PC-9 (cell line): Measurements from ENCODE around the gene SMIM8. TPM values are rescaled to one million over a fixed set of nuclear protein-coding genes. Genes with fewer than 3 reads are reported as not detected.

Source experiments
- BruUV-seq: library from RNA; stranded (reverse); fragments of 400-500 nt; replicated peaks from 2 replicates; lab custom pipeline; 2021; lab: Mats Ljungman, UMichigan
- CTCF ChIA-PET: fragments of 300-600 bp; sonication (Branson Sonifier 250); formaldehyde crosslinking; loops from one replicate; lab custom pipeline; 2022; ENCODE audit warnings: antibody characterized with exemption; lab: Charles Lee
- POLR2A ChIA-PET: fragments of 300-600 bp; sonication (Branson Sonifier 250); formaldehyde crosslinking; loops from one replicate; lab custom pipeline; 2022; ENCODE audit warnings: antibody characterized with exemption; ENCODE audit not compliant: unreplicated experiment; lab: Charles Lee
- DNase-seq, 2 experiments: peaks; one replicate each; pipeline versions ENCODE4 v3.0.0 to v3.0.0-alpha.2; 2015 to 2022; ENCODE audit warnings: mixed read lengths in 1 of 2
- H2AFZ ChIP-seq: fragments of 200-600 bp; sonication (generic); 2 replicates; pipeline ENCODE4 v1.8.1; 2017; ENCODE audit warnings: antibody characterized with exemption
- H3F3A ChIP-seq: fragments of 200-600 bp; sonication (generic); 2 replicates; pipeline ENCODE4 v1.8.1; 2017; ENCODE audit warnings: antibody characterized with exemption, mild to moderate bottlenecking, low read depth; ENCODE audit not compliant: insufficient read depth
- H3K27ac ChIP-seq: fragments of 200-600 bp; sonication (generic); 2 replicates; pipeline ENCODE4 v1.6.1; 2016; ENCODE audit warnings: mixed run types
- H3K27me3 ChIP-seq: fragments of 200-600 bp; sonication (generic); 2 replicates; pipeline ENCODE4 v1.6.1; 2016; ENCODE audit warnings: low read depth, mixed run types; ENCODE audit not compliant: insufficient read depth
- H3K36me3 ChIP-seq: fragments of 200-600 bp; sonication (generic); 2 replicates; pipeline ENCODE4 v1.6.1; 2016; ENCODE audit warnings: low read depth, mixed run types
- H3K4me1 ChIP-seq: fragments of 200-600 bp; sonication (generic); replicated peaks from 2 replicates; pipeline ENCODE4 v1.6.1; 2016; ENCODE audit warnings: mixed run types; ENCODE audit not compliant: insufficient read depth
- H3K4me2 ChIP-seq: fragments of 200-600 bp; sonication (generic); 2 replicates; pipeline ENCODE4 v1.6.1; 2017; ENCODE audit warnings: mixed run types
- H3K4me3 ChIP-seq: fragments of 200-600 bp; sonication (generic); 2 replicates; pipeline ENCODE4 v1.6.1; 2016; ENCODE audit warnings: mixed run types
- H3K79me2 ChIP-seq: fragments of 200-600 bp; sonication (generic); 2 replicates; pipeline ENCODE4 v1.6.1; 2017; ENCODE audit warnings: low read depth, mixed run types
- H3K9me2 ChIP-seq: fragments of 200-600 bp; sonication (generic); 2 replicates; pipeline ENCODE4 v1.8.1; 2017; ENCODE audit warnings: mild to moderate bottlenecking; ENCODE audit not compliant: insufficient read depth
- H3K9me3 ChIP-seq: fragments of 200-600 bp; sonication (generic); 2 replicates; pipeline ENCODE4 v1.8.1; 2016; ENCODE audit warnings: low read depth; ENCODE audit not compliant: insufficient read depth
- H4K20me1 ChIP-seq: fragments of 200-600 bp; sonication (generic); 2 replicates; pipeline ENCODE4 v1.8.1; 2017; ENCODE audit not compliant: insufficient read depth
- CTCF ChIP-seq: fragments of 200-600 bp; sonication (generic); conservative IDR thresholded peaks from 2 replicates; pipeline ENCODE4 v1.6.1; 2017; ENCODE audit warnings: mixed run types, antibody characterized with exemption, mild to moderate bottlenecking, moderate library complexity
- EZH2 ChIP-seq: fragments of 200-600 bp; sonication (generic); IDR thresholded peaks from 2 replicates; pipeline ENCODE4 v1.8.0; 2017; ENCODE audit warnings: antibody characterized with exemption, low read depth
- intact Hi-C: fragments of 100-400 bp; cut with micrococcal nuclease; formaldehyde crosslinking; loops from one replicate; pipeline ENCODE4 v1.10.0; 2022; ENCODE audit not compliant: unreplicated experiment
- total RNA-seq: library from RNA; stranded (reverse); gene quantifications from 2 replicates; pipeline ENCODE4 v1.2.3, GENCODE V29; 2021

The SMIM8 gene
- total RNA-seq, 1 experiment from 2014 or later = 5.3 TPM

DNA sequence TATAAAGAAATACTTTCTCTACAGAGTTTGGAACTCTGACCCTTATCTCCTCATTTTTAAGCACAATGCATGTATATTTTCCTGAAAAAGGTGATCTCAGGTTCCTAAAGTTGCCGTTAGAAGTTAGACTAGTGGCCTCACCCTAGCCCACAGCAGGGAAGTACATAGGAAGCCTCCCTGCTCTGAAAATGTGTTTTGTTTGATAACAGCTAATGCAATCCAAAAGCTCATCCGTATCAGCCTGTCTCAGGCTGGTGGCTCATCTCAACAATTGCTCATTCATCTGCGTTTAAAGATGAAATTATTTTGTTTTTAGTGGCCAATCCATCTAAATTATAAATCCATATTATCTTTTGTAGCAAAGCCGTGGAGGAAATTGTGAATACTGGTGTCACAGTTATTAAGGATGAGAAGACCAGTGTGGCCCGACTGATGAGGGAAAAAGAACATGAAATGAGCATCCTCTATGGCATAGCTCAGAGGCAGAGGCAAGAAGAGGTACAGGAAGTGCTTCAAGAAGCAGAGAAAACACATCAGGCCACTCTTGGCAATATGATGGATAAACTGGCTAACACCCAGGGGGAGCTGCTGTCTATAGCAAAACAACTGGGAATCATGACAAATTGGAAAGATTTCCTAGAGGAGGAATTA is 42.3 kb downstream of the SMIM8 start:
- no peaks in the 10 kb centered on the region for H3K36me3 ChIP-seq
- POLR2A ChIA-PET = no interaction called here
- intact Hi-C loops = no loop called here
- H3K4me3 ChIP-seq = no peak overlapping the region
- no peaks in the 10 kb centered on the region for H3K79me2 ChIP-seq
- H3K4me2 ChIP-seq = no peak overlapping the region
- H3K9me3 ChIP-seq = no peaks in the 10 kb centered on the region
- CTCF ChIA-PET = no interaction called here
- H3K27ac ChIP-seq = no peak overlapping the region
- no peaks in the 10 kb centered on the region for H3K9me2 ChIP-seq
- BruUV-seq = no TSS peak
- DNase-seq = no peak
- no peaks in the 10 kb centered on the region for H4K20me1 ChIP-seq
- no peaks in the 10 kb centered on the region for H3K27me3 ChIP-seq
- TF ChIP-seq CTCF (no peak), EZH2 (no peak)
- no peaks in the 10 kb centered on the region for H3F3A ChIP-seq
- H3K4me1 ChIP-seq = no peaks in the 10 kb centered on the region
- no peak overlapping the region for H2AFZ ChIP-seq

DNA sequence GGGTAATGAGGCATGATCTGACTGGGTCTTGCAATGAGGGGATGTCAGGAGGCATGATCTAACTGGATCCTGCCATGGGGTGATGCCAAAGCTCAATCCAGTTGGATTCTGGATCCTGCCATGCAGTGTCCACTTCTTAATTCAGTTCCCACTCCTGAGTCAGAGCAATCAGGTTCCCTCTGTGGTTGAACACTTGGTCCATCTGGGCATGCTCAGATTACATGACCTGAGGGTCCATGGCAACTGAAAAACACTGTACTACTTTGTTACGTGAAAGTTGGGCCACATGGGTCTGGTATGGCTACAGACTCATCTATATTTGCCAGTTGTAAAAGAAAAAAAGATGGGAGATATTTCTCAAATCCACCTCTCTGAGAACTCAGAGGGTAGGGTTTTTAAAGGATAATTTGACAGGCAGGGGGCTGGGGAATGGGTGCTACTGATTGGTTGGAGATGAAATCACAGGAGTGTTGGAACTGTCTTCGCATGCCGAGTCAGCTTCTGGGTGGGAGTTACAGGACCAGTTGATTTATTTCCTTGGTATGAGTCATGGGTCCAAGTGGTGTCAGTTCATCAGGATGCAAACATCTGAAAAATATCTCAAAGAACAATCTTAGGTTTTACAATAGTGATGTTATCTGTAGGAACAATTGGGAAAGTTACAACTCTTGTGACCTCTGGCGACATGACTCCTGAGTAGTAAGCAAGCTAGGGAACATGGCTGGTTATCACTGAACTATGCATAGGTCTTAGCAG is 43.9 kb downstream of the SMIM8 start:
- no peaks in the 10 kb centered on the region for H3K27me3 ChIP-seq
- no peak for TF ChIP-seq EZH2
- no peak for TF ChIP-seq CTCF
- H3K9me3 ChIP-seq = no peaks in the 10 kb centered on the region
- ChIA-PET CTCF (no interaction called here), POLR2A (no interaction called here)
- no peak overlapping the region for H3K4me3 ChIP-seq
- H3F3A ChIP-seq = no peaks in the 10 kb centered on the region
- DNase-seq = no peak
- no peaks in the 10 kb centered on the region for H3K36me3 ChIP-seq
- H2AFZ ChIP-seq = no peak overlapping the region
- no peaks in the 10 kb centered on the region for H3K79me2 ChIP-seq
- intact Hi-C loops = no loop called here
- H3K4me2 ChIP-seq = no peak overlapping the region
- no peaks in the 10 kb centered on the region for H4K20me1 ChIP-seq
- no TSS peak for BruUV-seq
- H3K9me2 ChIP-seq = no peaks in the 10 kb centered on the region
- H3K4me1 ChIP-seq = no peaks in the 10 kb centered on the region
- H3K27ac ChIP-seq = no peak overlapping the region

DNA sequence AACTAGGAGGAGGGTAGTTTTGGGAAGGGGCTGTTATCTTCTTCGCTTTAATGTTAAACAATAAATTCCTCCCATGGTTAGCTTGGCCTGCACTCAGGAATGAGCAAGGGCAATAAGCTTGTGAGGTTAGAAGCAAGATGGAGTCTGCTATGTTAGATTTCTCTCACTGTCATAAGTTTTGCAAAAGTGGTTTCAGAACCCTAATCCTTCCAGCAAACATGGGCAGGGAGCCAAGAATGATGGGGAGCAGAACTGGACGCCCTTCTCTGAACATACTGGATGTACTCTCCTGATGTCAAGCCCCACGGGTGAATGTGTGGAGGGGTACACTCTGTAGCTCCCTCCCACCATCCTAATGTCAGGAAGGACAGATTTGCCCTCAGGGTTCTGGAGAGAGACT is 44.5 kb downstream of the SMIM8 start:
- H3F3A ChIP-seq = no peaks in the 10 kb centered on the region
- H3K79me2 ChIP-seq = no peaks in the 10 kb centered on the region
- POLR2A ChIA-PET = no interaction called here
- CTCF ChIA-PET = no interaction called here
- H3K27me3 ChIP-seq = no peaks in the 10 kb centered on the region
- intact Hi-C loops = no loop called here
- no peak for TF ChIP-seq CTCF
- no peak for TF ChIP-seq EZH2
- H2AFZ ChIP-seq = no peak overlapping the region
- no peaks in the 10 kb centered on the region for H3K9me2 ChIP-seq
- H3K9me3 ChIP-seq = no peaks in the 10 kb centered on the region
- no peaks in the 10 kb centered on the region for H3K36me3 ChIP-seq
- H3K4me2 ChIP-seq = no peak overlapping the region
- H4K20me1 ChIP-seq = no peaks in the 10 kb centered on the region
- BruUV-seq = no TSS peak
- H3K4me3 ChIP-seq = no peak overlapping the region
- H3K4me1 ChIP-seq = no peaks in the 10 kb centered on the region
- no peak overlapping the region for H3K27ac ChIP-seq
- DNase-seq = no peak
